Bone marrow (tissue), 2 donors: ENCODE results near the gene ZFAND2A.
"Not testable (repeated sequence)": the region's sequence is repeated elsewhere in the genome, so short reads cannot be mapped to it uniquely, and the experiment has no call there.

Experiments used
- DNase-seq, 2 donors: peaks; one replicate each; lab custom pipeline; 2025; lab: John Stamatoyannopoulos, UW

ZFAND2A gene

GRCh38 chr7:1151156-1151555, 8.8 kb downstream of the ZFAND2A start:
- no peak for DNase-seq

DNA sequence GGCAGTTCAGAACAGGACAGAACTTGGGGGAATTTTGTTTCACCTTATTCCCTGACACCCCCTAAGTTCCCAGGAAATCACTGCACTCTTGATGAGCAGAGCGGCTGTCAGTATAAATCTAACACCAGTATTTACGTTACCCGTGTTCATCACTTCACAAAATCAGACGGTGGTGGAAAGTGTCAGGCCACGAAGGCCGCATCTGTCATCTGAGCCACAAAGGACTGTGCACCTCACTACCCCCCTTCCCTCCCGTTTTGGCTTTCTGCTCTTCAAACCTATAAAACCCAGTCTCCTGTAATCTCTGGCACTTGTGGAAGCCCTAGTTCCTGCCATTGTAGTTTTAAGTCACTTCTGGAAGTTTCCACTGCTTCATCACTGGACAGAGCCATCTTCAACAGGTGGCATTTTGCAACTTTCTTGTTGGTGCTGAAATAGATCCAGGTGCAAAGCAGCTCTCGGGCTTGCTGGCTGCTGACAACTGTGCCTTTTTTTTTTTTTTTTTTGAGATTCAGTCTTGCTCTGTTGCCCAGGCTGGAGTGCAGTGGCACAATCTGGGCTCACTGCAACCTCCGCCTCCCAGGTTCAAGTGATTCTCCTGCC, 9.5 kb downstream of the ZFAND2A start:
- DNase-seq = no peak

- no peak for DNase-seq
These were observed 10.6 kb downstream of the ZFAND2A start for GRCh38 chr7:1149351-1149794.

GRCh38 chr7:1147873-1148272, 12.1 kb downstream of the ZFAND2A start:
- DNase-seq = not testable (repeated sequence)

- DNase-seq = peak; percentile 4 to 51
These were observed 15.7 kb downstream of the ZFAND2A start for GRCh38 chr7:1144269-1144771.

DNA sequence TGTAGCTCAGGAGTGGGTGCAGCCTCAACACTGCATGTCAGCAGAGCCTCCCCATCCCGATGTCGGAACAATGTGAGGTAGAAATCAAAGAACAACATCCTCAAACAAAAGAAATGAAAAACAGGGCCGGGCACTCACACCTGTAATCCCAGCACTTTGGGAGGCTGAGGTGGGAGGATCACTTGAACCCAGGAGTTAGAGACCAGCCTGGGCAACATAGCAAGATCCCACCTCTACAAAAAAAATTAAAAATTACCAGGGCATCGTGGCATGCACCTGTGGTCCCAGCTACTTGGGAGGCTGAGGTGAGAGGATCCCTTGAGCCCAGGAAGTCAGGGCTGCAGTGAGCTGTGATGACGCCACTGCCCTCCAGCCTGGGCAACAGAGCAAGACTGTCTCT, 17.0 kb downstream of the ZFAND2A start:
- not testable (repeated sequence) for DNase-seq

- no peak for DNase-seq
These were observed 17.9 kb downstream of the ZFAND2A start for GRCh38 chr7:1142051-1142635.

- DNase-seq = no peak
These were observed 18.3 kb downstream of the ZFAND2A start for GRCh38 chr7:1141651-1142050.

GRCh38 chr7:1140476-1141104, 19.4 kb downstream of the ZFAND2A start:
- no peak for DNase-seq

- DNase-seq = no peak
These were observed 22.4 kb downstream of the ZFAND2A start for GRCh38 chr7:1137517-1138167.

- no peak for DNase-seq
These were observed 23.0 kb downstream of the ZFAND2A start for GRCh38 chr7:1136841-1137516.

DNA sequence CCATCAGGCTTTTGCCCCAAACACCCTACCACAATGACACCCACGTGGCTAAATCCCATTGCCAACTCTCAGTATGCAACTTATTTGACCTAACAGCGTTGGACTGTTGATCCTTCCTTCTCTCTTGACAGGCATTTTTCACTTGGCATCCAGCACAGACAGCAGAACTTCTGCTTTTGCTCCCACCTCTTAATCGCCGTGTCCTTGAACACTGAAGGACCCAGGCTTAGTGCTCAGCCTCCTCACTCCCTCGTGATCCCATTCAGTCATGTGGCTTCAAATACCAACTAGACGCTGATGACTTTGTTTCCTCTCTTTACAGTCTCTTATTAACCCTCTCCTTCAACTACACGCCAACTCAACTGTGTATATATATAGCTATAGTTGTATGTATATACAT, 25.0 kb downstream of the ZFAND2A start:
- no peak for DNase-seq

- DNase-seq = no peak
These were observed 28.3 kb downstream of the ZFAND2A start for GRCh38 chr7:1131471-1132265.

DNA sequence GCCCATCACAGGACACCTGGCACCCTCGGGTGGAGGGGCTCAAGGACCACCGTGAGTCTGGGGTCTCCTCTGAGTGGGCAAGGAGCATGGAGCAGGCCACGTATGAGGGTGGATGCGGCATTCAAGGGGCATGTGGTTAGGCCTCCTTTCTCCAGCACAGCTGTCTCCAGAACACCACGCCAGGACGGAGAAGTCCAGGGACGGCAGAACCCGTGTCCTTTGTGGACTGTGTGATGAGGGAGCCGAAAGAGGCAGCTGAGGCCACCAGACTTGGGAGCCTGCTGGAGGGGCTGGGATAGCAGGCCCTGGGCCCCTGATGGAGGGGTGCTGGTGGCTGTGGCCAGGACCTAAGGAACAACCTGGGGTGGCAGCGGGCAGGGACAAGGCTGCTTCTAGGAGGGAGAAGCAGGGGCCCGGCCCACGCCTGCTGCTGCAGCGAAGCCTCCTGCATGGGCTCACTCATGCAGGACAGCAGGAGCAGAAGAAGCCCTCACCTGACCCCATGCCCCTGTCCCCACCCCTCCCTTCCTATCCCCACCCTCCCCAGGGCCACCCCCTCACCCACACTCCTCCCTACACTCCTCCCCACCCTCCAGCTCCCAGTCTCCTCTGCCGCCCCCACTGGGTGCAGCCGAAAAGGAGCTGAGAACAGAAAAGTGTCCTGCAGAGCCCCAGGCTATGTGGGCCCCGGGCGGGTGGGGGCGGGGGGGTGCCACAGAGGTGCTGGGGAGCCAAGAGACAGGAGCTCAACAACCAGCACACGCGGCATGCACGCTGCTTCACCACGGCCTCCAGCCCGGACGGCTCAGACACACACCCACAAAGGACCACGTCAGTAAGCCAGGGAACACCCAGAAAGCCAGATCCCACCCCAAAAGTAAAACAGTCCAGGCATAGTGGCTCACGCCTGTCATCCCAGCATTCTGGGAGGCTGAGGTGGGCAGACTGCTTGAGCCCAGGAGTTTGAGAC, 29.7 kb downstream of the ZFAND2A start:
- no peak for DNase-seq

- DNase-seq = no peak
These were observed 30.6 kb downstream of the ZFAND2A start for GRCh38 chr7:1129431-1129830.

DNA sequence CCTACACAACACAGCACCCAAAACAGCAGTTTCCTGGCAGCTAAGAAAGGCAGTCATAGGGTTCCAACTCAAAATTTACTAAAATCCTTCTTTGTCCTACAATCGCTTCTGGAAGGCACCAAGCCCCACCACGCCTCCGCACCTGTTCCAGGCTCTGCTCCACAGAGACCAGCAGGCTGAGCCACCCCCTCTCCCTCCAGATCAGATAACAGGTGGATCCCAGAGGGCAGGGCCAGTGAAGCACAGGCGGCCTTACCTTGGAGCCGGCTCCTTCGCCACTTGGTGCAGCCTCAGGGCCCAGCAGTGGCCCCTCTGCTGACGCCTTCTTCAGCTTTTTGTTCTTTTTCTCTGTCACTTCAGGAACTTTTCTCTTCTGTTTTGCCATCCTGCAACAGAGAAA, 33.0 kb downstream of the ZFAND2A start:
- no peak for DNase-seq

DNA sequence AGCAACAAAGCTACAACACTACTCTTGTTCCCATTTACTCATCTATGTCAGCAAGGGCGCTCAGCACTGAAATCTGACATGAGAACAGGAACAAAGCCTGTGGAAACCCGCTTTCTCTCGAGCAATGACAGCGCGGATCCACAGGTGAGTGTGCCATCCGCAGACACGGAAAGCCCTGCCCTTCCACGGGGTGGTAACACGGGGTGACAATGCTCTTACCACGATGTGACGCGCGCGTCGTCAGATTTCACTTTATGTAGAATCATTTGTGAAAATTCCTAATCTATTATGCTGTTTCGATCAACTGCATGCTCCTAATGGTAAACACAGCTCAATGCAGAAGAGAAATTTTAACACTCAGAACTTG, 34.4 kb downstream of the ZFAND2A start:
- no peak for DNase-seq

DNA sequence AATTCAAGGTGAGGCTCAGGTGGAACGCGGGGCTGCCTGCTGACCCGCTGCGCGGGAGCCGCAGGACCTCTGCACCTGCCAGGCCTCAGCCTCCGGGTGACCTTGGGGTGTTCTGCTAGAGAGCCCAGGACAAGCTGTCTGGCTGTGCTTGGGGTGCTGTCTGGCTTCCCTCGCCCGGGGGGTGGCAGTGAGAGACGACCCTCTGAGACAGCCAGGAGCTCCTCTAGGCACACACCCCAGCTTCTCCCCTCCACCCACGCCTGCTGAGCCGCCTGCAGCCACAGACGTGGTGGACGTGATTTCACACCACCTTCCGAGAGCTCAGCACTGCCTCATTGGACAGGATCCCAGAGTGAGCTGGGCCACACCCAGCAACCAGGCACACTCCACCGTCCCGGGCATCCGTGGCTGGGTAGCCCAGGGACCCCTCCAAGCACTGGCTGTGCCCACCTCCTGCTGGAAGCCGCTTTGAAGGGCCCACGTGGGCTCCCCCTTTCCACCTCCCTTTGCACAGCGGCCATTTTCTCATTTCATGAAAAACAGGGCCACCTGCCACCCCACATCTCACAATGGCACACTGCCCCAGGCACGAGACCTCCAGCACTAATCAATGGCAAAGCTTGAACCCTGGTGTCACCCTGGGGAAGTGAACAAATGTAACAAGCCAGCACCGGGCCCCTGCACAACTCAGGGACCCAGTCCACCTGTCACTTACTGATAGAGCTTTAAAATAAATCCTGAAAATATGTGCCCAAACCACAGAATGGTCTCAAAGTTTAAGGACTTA, 35.0 kb downstream of the ZFAND2A start:
- no peak for DNase-seq

GRCh38 chr7:1124164-1124563, 35.8 kb downstream of the ZFAND2A start:
- DNase-seq = no peak

DNA sequence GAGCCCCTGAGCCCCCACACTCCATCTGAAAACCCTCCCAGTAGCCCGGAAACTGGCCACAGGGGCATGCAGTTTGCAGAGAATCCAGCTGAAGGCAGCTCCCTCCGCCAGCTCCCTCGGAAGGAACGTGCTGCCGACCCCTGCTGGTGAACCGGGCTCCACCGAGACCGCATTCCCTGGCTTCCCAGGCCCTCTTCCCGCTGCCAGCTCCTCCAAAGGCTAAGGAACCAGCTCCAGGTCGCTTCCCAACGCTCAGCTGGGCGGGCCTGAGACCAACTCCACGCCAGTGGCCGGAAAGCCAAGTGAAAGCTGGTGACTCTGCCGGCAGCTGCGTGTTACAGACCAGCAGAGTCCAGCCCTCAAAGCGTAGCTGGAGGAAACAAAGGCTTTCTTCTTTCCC, 36.3 kb downstream of the ZFAND2A start:
- no peak for DNase-seq
